ENCODE results near the gene S1PR1.

Gene S1PR1

GRCh38 chr1:101276818-101277217 is 40.0 kb downstream of the S1PR1 start:
- H3K9me3 ChIP-seq (ENCODE audit: control insufficient read depth, low read length): no peaks in the 10 kb centered on the region
- no peak for DNase-seq
- H3K4me1 ChIP-seq (ENCODE audit: control insufficient read depth, insufficient read depth, low read length, poor library complexity, severe bottlenecking): peaks cover 65% of the 10 kb centered on the region
- H3K4me3 ChIP-seq (ENCODE audit: insufficient read depth, low read depth, low read length, poor library complexity, severe bottlenecking): no peak overlapping the region
- no peaks in the 10 kb centered on the region for H3K27me3 ChIP-seq (replicated peaks; ENCODE audit: control insufficient read depth, insufficient read depth, low read length, poor library complexity, severe bottlenecking)
- no peak overlapping the region for H3K27ac ChIP-seq (ENCODE audit: insufficient read depth, low read length, poor library complexity, severe bottlenecking)
- H3K36me3 ChIP-seq (ENCODE audit: control insufficient read depth, insufficient read depth, low read length): no peaks in the 10 kb centered on the region

- no peaks in the 10 kb centered on the region for H3K9me3 ChIP-seq (ENCODE audit: control insufficient read depth, low read length)
- no peaks in the 10 kb centered on the region for H3K36me3 ChIP-seq (ENCODE audit: control insufficient read depth, insufficient read depth, low read length)
- H3K27ac ChIP-seq (ENCODE audit: insufficient read depth, low read length, poor library complexity, severe bottlenecking): peak overlapping the region; percentile 59
- no peak for DNase-seq
- H3K4me3 ChIP-seq (ENCODE audit: insufficient read depth, low read depth, low read length, poor library complexity, severe bottlenecking): no peak overlapping the region
- H3K27me3 ChIP-seq (replicated peaks; ENCODE audit: control insufficient read depth, insufficient read depth, low read length, poor library complexity, severe bottlenecking): no peaks in the 10 kb centered on the region
- peaks cover 72% of the 10 kb centered on the region for H3K4me1 ChIP-seq (ENCODE audit: control insufficient read depth, insufficient read depth, low read length, poor library complexity, severe bottlenecking)
These were observed 41.4 kb downstream of the S1PR1 start for GRCh38 chr1:101278238-101278637.

- no peaks in the 10 kb centered on the region for H3K9me3 ChIP-seq (ENCODE audit: control insufficient read depth, low read length)
- H3K4me1 ChIP-seq (ENCODE audit: control insufficient read depth, insufficient read depth, low read length, poor library complexity, severe bottlenecking): peaks cover 78% of the 10 kb centered on the region
- no peaks in the 10 kb centered on the region for H3K27me3 ChIP-seq (replicated peaks; ENCODE audit: control insufficient read depth, insufficient read depth, low read length, poor library complexity, severe bottlenecking)
- no peaks in the 10 kb centered on the region for H3K36me3 ChIP-seq (ENCODE audit: control insufficient read depth, insufficient read depth, low read length)
- peak overlapping the region; percentile 26 for H3K4me3 ChIP-seq (ENCODE audit: insufficient read depth, low read depth, low read length, poor library complexity, severe bottlenecking)
- peak in 1 of 3 donors; percentile 36 for DNase-seq
- peak overlapping the region; percentile 59 for H3K27ac ChIP-seq (ENCODE audit: insufficient read depth, low read length, poor library complexity, severe bottlenecking)
These were observed 42.0 kb downstream of the S1PR1 start for GRCh38 chr1:101278845-101279244.

GRCh38 chr1:101280049-101280592 is 43.3 kb downstream of the S1PR1 start:
- Histone ChIP-seq H3K9me3 (ENCODE audit: control insufficient read depth, low read length) (no peaks in the 10 kb centered on the region), H3K36me3 (ENCODE audit: control insufficient read depth, insufficient read depth, low read length) (no peaks in the 10 kb centered on the region), H3K4me1 (ENCODE audit: control insufficient read depth, insufficient read depth, low read length, poor library complexity, severe bottlenecking) (peaks cover 91% of the 10 kb centered on the region), H3K27me3 (replicated peaks; ENCODE audit: control insufficient read depth, insufficient read depth, low read length, poor library complexity, severe bottlenecking) (no peaks in the 10 kb centered on the region), H3K27ac (ENCODE audit: insufficient read depth, low read length, poor library complexity, severe bottlenecking) (no peak overlapping the region), H3K4me3 (ENCODE audit: insufficient read depth, low read depth, low read length, poor library complexity, severe bottlenecking) (no peak overlapping the region)
- DNase-seq: no peak

GRCh38 chr1:101280942-101281654 is 44.3 kb downstream of the S1PR1 start:
- no peaks in the 10 kb centered on the region for H3K27me3 ChIP-seq (replicated peaks; ENCODE audit: control insufficient read depth, insufficient read depth, low read length, poor library complexity, severe bottlenecking)
- H3K4me3 ChIP-seq (ENCODE audit: insufficient read depth, low read depth, low read length, poor library complexity, severe bottlenecking): no peak overlapping the region
- DNase-seq: no peak
- peaks cover 87% of the 10 kb centered on the region for H3K4me1 ChIP-seq (ENCODE audit: control insufficient read depth, insufficient read depth, low read length, poor library complexity, severe bottlenecking)
- no peaks in the 10 kb centered on the region for H3K36me3 ChIP-seq (ENCODE audit: control insufficient read depth, insufficient read depth, low read length)
- no peaks in the 10 kb centered on the region for H3K9me3 ChIP-seq (ENCODE audit: control insufficient read depth, low read length)
- no peak overlapping the region for H3K27ac ChIP-seq (ENCODE audit: insufficient read depth, low read length, poor library complexity, severe bottlenecking)

GRCh38 chr1:101281751-101282150 is 44.9 kb downstream of the S1PR1 start:
- H3K27me3 ChIP-seq (replicated peaks; ENCODE audit: control insufficient read depth, insufficient read depth, low read length, poor library complexity, severe bottlenecking): no peaks in the 10 kb centered on the region
- no peak for DNase-seq
- no peaks in the 10 kb centered on the region for H3K36me3 ChIP-seq (ENCODE audit: control insufficient read depth, insufficient read depth, low read length)
- peaks cover 85% of the 10 kb centered on the region for H3K4me1 ChIP-seq (ENCODE audit: control insufficient read depth, insufficient read depth, low read length, poor library complexity, severe bottlenecking)
- H3K9me3 ChIP-seq (ENCODE audit: control insufficient read depth, low read length): no peaks in the 10 kb centered on the region
- no peak overlapping the region for H3K4me3 ChIP-seq (ENCODE audit: insufficient read depth, low read depth, low read length, poor library complexity, severe bottlenecking)
- no peak overlapping the region for H3K27ac ChIP-seq (ENCODE audit: insufficient read depth, low read length, poor library complexity, severe bottlenecking)

- Histone ChIP-seq H3K36me3 (ENCODE audit: control insufficient read depth, insufficient read depth, low read length) (no peaks in the 10 kb centered on the region), H3K4me1 (ENCODE audit: control insufficient read depth, insufficient read depth, low read length, poor library complexity, severe bottlenecking) (peaks cover 83% of the 10 kb centered on the region), H3K9me3 (ENCODE audit: control insufficient read depth, low read length) (no peaks in the 10 kb centered on the region), H3K27ac (ENCODE audit: insufficient read depth, low read length, poor library complexity, severe bottlenecking) (peak overlapping the region; percentile 74), H3K27me3 (replicated peaks; ENCODE audit: control insufficient read depth, insufficient read depth, low read length, poor library complexity, severe bottlenecking) (no peaks in the 10 kb centered on the region), H3K4me3 (ENCODE audit: insufficient read depth, low read depth, low read length, poor library complexity, severe bottlenecking) (no peak overlapping the region)
- no peak for DNase-seq
These were observed 45.7 kb downstream of the S1PR1 start for GRCh38 chr1:101282314-101283038.

- Histone ChIP-seq H3K4me1 (ENCODE audit: control insufficient read depth, insufficient read depth, low read length, poor library complexity, severe bottlenecking) (peaks cover 79% of the 10 kb centered on the region), H3K36me3 (ENCODE audit: control insufficient read depth, insufficient read depth, low read length) (no peaks in the 10 kb centered on the region), H3K4me3 (ENCODE audit: insufficient read depth, low read depth, low read length, poor library complexity, severe bottlenecking) (peak overlapping the region; percentile 33), H3K9me3 (ENCODE audit: control insufficient read depth, low read length) (no peaks in the 10 kb centered on the region), H3K27ac (ENCODE audit: insufficient read depth, low read length, poor library complexity, severe bottlenecking) (peak overlapping the region; percentile 74), H3K27me3 (replicated peaks; ENCODE audit: control insufficient read depth, insufficient read depth, low read length, poor library complexity, severe bottlenecking) (no peaks in the 10 kb centered on the region)
- DNase-seq: no peak
These were observed 46.6 kb downstream of the S1PR1 start for GRCh38 chr1:101283443-101283842.

GRCh38 chr1:101284021-101284420 is 47.2 kb downstream of the S1PR1 start:
- H3K36me3 ChIP-seq (ENCODE audit: control insufficient read depth, insufficient read depth, low read length): no peaks in the 10 kb centered on the region
- H3K9me3 ChIP-seq (ENCODE audit: control insufficient read depth, low read length): no peaks in the 10 kb centered on the region
- H3K27ac ChIP-seq (ENCODE audit: insufficient read depth, low read length, poor library complexity, severe bottlenecking): peak overlapping the region; percentile 74
- peak overlapping the region; percentile 33 for H3K4me3 ChIP-seq (ENCODE audit: insufficient read depth, low read depth, low read length, poor library complexity, severe bottlenecking)
- peaks cover 76% of the 10 kb centered on the region for H3K4me1 ChIP-seq (ENCODE audit: control insufficient read depth, insufficient read depth, low read length, poor library complexity, severe bottlenecking)
- no peaks in the 10 kb centered on the region for H3K27me3 ChIP-seq (replicated peaks; ENCODE audit: control insufficient read depth, insufficient read depth, low read length, poor library complexity, severe bottlenecking)
- DNase-seq: no peak

GRCh38 chr1:101284622-101285218 is 47.9 kb downstream of the S1PR1 start:
- Histone ChIP-seq H3K4me3 (ENCODE audit: insufficient read depth, low read depth, low read length, poor library complexity, severe bottlenecking) (peak overlapping the region; percentile 33), H3K27ac (ENCODE audit: insufficient read depth, low read length, poor library complexity, severe bottlenecking) (peak overlapping the region; percentile 74), H3K27me3 (replicated peaks; ENCODE audit: control insufficient read depth, insufficient read depth, low read length, poor library complexity, severe bottlenecking) (no peaks in the 10 kb centered on the region), H3K36me3 (ENCODE audit: control insufficient read depth, insufficient read depth, low read length) (no peaks in the 10 kb centered on the region), H3K4me1 (ENCODE audit: control insufficient read depth, insufficient read depth, low read length, poor library complexity, severe bottlenecking) (peaks cover 69% of the 10 kb centered on the region), H3K9me3 (ENCODE audit: control insufficient read depth, low read length) (no peaks in the 10 kb centered on the region)
- no peak for DNase-seq

Measured in effector memory CD4-positive, alpha-beta T cell (primary cell).